Ectodermal cell (in vitro differentiated cells): Measurements from ENCODE around the gene TNIK.
"Not testable (repeated sequence)": the region's sequence is repeated elsewhere in the genome, so short reads cannot be mapped to it uniquely, and the experiment has no call there.

Experiments
- H3K27ac ChIP-seq: 2 replicates; pipeline ENCODE4 v1.7.0; 2013; ENCODE audit warnings: mild to moderate bottlenecking, low read depth, low read length; ENCODE audit not compliant: insufficient read depth, poor library complexity, severe bottlenecking
- H3K27me3 ChIP-seq: 2 replicates; pipeline ENCODE4 v1.7.0; 2013; ENCODE audit warnings: mild to moderate bottlenecking, low read length; ENCODE audit not compliant: insufficient read depth, control insufficient read depth, poor library complexity, severe bottlenecking
- H3K36me3 ChIP-seq: one replicate; pipeline ENCODE4 v1.7.0; 2013; ENCODE audit warnings: low read length; ENCODE audit not compliant: control insufficient read depth, insufficient read depth
- H3K4me1 ChIP-seq: one replicate; pipeline ENCODE4 v1.7.0; 2013; ENCODE audit warnings: low read length; ENCODE audit not compliant: control insufficient read depth, insufficient read depth
- H3K4me3 ChIP-seq: 2 replicates; pipeline ENCODE4 v1.7.0; 2013; ENCODE audit warnings: low read depth, low read length, control low read depth; ENCODE audit not compliant: insufficient read depth
- H3K9me3 ChIP-seq: 2 replicates; pipeline ENCODE4 v1.7.0; 2013; ENCODE audit warnings: mild to moderate bottlenecking, low read length, moderate library complexity; ENCODE audit not compliant: control insufficient read depth
- WGBS, 2 experiments: methylation state at CpG; one replicate each; pipeline ENCODE4 v1.1.7; 2013; ENCODE audit warnings: missing lambda C conversion rate in 2 of 2; 5-methylcytosine and 5-hydroxymethylcytosine counted together

TNIK gene

GRCh38 chr3:171255236-171255806 lies 204.9 kb downstream of the TNIK start:
- Histone ChIP-seq H3K36me3 (no peaks in the 10 kb centered on the region), H3K27ac (no peak overlapping the region), H3K4me1 (peaks cover 3% of the 10 kb centered on the region), H3K9me3 (no peaks in the 10 kb centered on the region), H3K27me3 (no peaks in the 10 kb centered on the region), H3K4me3 (no peak overlapping the region)
- WGBS, 2 experiments, result 85 to 86% methylated on average over 3 of the region's 3 CpGs

- Histone ChIP-seq H3K9me3 (no peaks in the 10 kb centered on the region), H3K4me3 (no peak overlapping the region), H3K27ac (no peak overlapping the region), H3K36me3 (no peaks in the 10 kb centered on the region), H3K27me3 (no peaks in the 10 kb centered on the region), H3K4me1 (peaks cover 3% of the 10 kb centered on the region)
Observed at GRCh38 chr3:171254315-171254714, 205.9 kb downstream of the TNIK start.

GRCh38 chr3:171251835-171252234 lies 208.4 kb downstream of the TNIK start:
- Histone ChIP-seq H3K4me3 (no peak overlapping the region), H3K9me3 (no peaks in the 10 kb centered on the region), H3K36me3 (no peaks in the 10 kb centered on the region), H3K4me1 (peaks cover 3% of the 10 kb centered on the region), H3K27me3 (no peaks in the 10 kb centered on the region), H3K27ac (no peak overlapping the region)
- 90% methylated on average over 2 of the region's 4 CpGs; no CpG with 5 or more reads in 1 of the 2 experiments for WGBS, 2 experiments

- Histone ChIP-seq H3K27me3 (no peaks in the 10 kb centered on the region), H3K4me1 (peaks cover under 1% of the 10 kb centered on the region), H3K9me3 (no peaks in the 10 kb centered on the region), H3K27ac (no peak overlapping the region), H3K36me3 (no peaks in the 10 kb centered on the region), H3K4me3 (no peak overlapping the region)
- WGBS, 2 experiments, result 93% methylated on average over 2 of the region's 2 CpGs; no CpG with 5 or more reads in 1 of the 2 experiments
Observed at GRCh38 chr3:171250444-171250843, 209.8 kb downstream of the TNIK start.

- Histone ChIP-seq H3K36me3 (no peaks in the 10 kb centered on the region), H3K4me3 (no peak overlapping the region), H3K27me3 (no peaks in the 10 kb centered on the region), H3K9me3 (no peaks in the 10 kb centered on the region), H3K4me1 (no peaks in the 10 kb centered on the region), H3K27ac (no peak overlapping the region)
Observed at GRCh38 chr3:171249245-171249644, 211.0 kb downstream of the TNIK start.

GRCh38 chr3:171248426-171249111 lies 211.6 kb downstream of the TNIK start:
- H3K4me3 ChIP-seq, result no peak overlapping the region
- no peaks in the 10 kb centered on the region for H3K36me3 ChIP-seq
- H3K27ac ChIP-seq, result no peak overlapping the region
- H3K27me3 ChIP-seq, result no peaks in the 10 kb centered on the region
- H3K9me3 ChIP-seq, result no peaks in the 10 kb centered on the region
- WGBS, 2 experiments, result 79% methylated on average over 4 of the region's 4 CpGs
- H3K4me1 ChIP-seq, result no peaks in the 10 kb centered on the region

- Histone ChIP-seq H3K9me3 (no peaks in the 10 kb centered on the region), H3K27me3 (no peaks in the 10 kb centered on the region), H3K27ac (no peak overlapping the region), H3K36me3 (no peaks in the 10 kb centered on the region), H3K4me1 (no peaks in the 10 kb centered on the region), H3K4me3 (no peak overlapping the region)
- 81 to 87% methylated on average over 2 of the region's 4 CpGs for WGBS, 2 experiments
Observed at GRCh38 chr3:171245796-171246765, 214.1 kb downstream of the TNIK start.

GRCh38 chr3:171242951-171243350 lies 217.3 kb downstream of the TNIK start:
- no peak overlapping the region for H3K4me3 ChIP-seq
- WGBS, 2 experiments, result 77 to 79% methylated on average over 2 of the region's 2 CpGs
- H3K9me3 ChIP-seq, result no peaks in the 10 kb centered on the region
- H3K27ac ChIP-seq, result no peak overlapping the region
- H3K27me3 ChIP-seq, result no peaks in the 10 kb centered on the region
- H3K36me3 ChIP-seq, result no peaks in the 10 kb centered on the region
- H3K4me1 ChIP-seq, result no peaks in the 10 kb centered on the region

- Histone ChIP-seq H3K27ac (no peak overlapping the region), H3K36me3 (no peaks in the 10 kb centered on the region), H3K9me3 (no peaks in the 10 kb centered on the region), H3K4me1 (no peaks in the 10 kb centered on the region), H3K4me3 (no peak overlapping the region), H3K27me3 (no peaks in the 10 kb centered on the region)
- 95 to 96% methylated on average over 2 of the region's 2 CpGs for WGBS, 2 experiments
Observed at GRCh38 chr3:171242170-171242569, 218.0 kb downstream of the TNIK start.

GRCh38 chr3:171241655-171242054 lies 218.6 kb downstream of the TNIK start:
- H3K4me3 ChIP-seq, H3K36me3 ChIP-seq, H3K4me1 ChIP-seq, H3K9me3 ChIP-seq, H3K27ac ChIP-seq, H3K27me3 ChIP-seq: not testable (repeated sequence)
- 100% methylated on average over 1 of the region's 2 CpGs; no CpG with 5 or more reads in 1 of the 2 experiments for WGBS, 2 experiments
